PC-9 (cell line): Measurements from ENCODE around the gene FBXL17. TPM values are rescaled to one million over a fixed set of nuclear protein-coding genes. Genes with fewer than 3 reads are reported as not detected.

Experiments
- BruUV-seq: library from RNA; stranded (reverse); fragments of 400-500 nt; replicated peaks from 2 replicates; lab custom pipeline; 2021; lab: Mats Ljungman, UMichigan
- CTCF ChIA-PET: fragments of 300-600 bp; sonication (Branson Sonifier 250); formaldehyde crosslinking; loops from one replicate; lab custom pipeline; 2022; ENCODE audit warnings: antibody characterized with exemption; lab: Charles Lee
- POLR2A ChIA-PET: fragments of 300-600 bp; sonication (Branson Sonifier 250); formaldehyde crosslinking; loops from one replicate; lab custom pipeline; 2022; ENCODE audit warnings: antibody characterized with exemption; ENCODE audit not compliant: unreplicated experiment; lab: Charles Lee
- DNase-seq, 2 experiments: peaks; one replicate each; pipeline versions ENCODE4 v3.0.0 to v3.0.0-alpha.2; 2015 to 2022; ENCODE audit warnings: mixed read lengths in 1 of 2
- H2AFZ ChIP-seq: fragments of 200-600 bp; sonication (generic); 2 replicates; pipeline ENCODE4 v1.8.1; 2017; ENCODE audit warnings: antibody characterized with exemption
- H3F3A ChIP-seq: fragments of 200-600 bp; sonication (generic); 2 replicates; pipeline ENCODE4 v1.8.1; 2017; ENCODE audit warnings: antibody characterized with exemption, mild to moderate bottlenecking, low read depth; ENCODE audit not compliant: insufficient read depth
- H3K27ac ChIP-seq: fragments of 200-600 bp; sonication (generic); 2 replicates; pipeline ENCODE4 v1.6.1; 2016; ENCODE audit warnings: mixed run types
- H3K27me3 ChIP-seq: fragments of 200-600 bp; sonication (generic); 2 replicates; pipeline ENCODE4 v1.6.1; 2016; ENCODE audit warnings: low read depth, mixed run types; ENCODE audit not compliant: insufficient read depth
- H3K36me3 ChIP-seq: fragments of 200-600 bp; sonication (generic); 2 replicates; pipeline ENCODE4 v1.6.1; 2016; ENCODE audit warnings: low read depth, mixed run types
- H3K4me1 ChIP-seq: fragments of 200-600 bp; sonication (generic); replicated peaks from 2 replicates; pipeline ENCODE4 v1.6.1; 2016; ENCODE audit warnings: mixed run types; ENCODE audit not compliant: insufficient read depth
- H3K4me2 ChIP-seq: fragments of 200-600 bp; sonication (generic); 2 replicates; pipeline ENCODE4 v1.6.1; 2017; ENCODE audit warnings: mixed run types
- H3K4me3 ChIP-seq: fragments of 200-600 bp; sonication (generic); 2 replicates; pipeline ENCODE4 v1.6.1; 2016; ENCODE audit warnings: mixed run types
- H3K79me2 ChIP-seq: fragments of 200-600 bp; sonication (generic); 2 replicates; pipeline ENCODE4 v1.6.1; 2017; ENCODE audit warnings: low read depth, mixed run types
- H3K9me2 ChIP-seq: fragments of 200-600 bp; sonication (generic); 2 replicates; pipeline ENCODE4 v1.8.1; 2017; ENCODE audit warnings: mild to moderate bottlenecking; ENCODE audit not compliant: insufficient read depth
- H3K9me3 ChIP-seq: fragments of 200-600 bp; sonication (generic); 2 replicates; pipeline ENCODE4 v1.8.1; 2016; ENCODE audit warnings: low read depth; ENCODE audit not compliant: insufficient read depth
- H4K20me1 ChIP-seq: fragments of 200-600 bp; sonication (generic); 2 replicates; pipeline ENCODE4 v1.8.1; 2017; ENCODE audit not compliant: insufficient read depth
- EZH2 ChIP-seq: fragments of 200-600 bp; sonication (generic); IDR thresholded peaks from 2 replicates; pipeline ENCODE4 v1.8.0; 2017; ENCODE audit warnings: antibody characterized with exemption, low read depth
- intact Hi-C: fragments of 100-400 bp; cut with micrococcal nuclease; formaldehyde crosslinking; loops from one replicate; pipeline ENCODE4 v1.10.0; 2022; ENCODE audit not compliant: unreplicated experiment
- total RNA-seq: library from RNA; stranded (reverse); gene quantifications from 2 replicates; pipeline ENCODE4 v1.2.3, GENCODE V29; 2021
- TF ChIP-seq, protein P1 (sequence below): fragments of 200-600 bp; sonication (generic); conservative IDR thresholded peaks from 2 replicates; pipeline ENCODE4 v1.6.1; 2017; ENCODE audit warnings: mixed run types, antibody characterized with exemption, mild to moderate bottlenecking, moderate library complexity

The FBXL17 gene
- total RNA-seq, 1 experiment from 2014 or later = 19.5 TPM

DNA sequence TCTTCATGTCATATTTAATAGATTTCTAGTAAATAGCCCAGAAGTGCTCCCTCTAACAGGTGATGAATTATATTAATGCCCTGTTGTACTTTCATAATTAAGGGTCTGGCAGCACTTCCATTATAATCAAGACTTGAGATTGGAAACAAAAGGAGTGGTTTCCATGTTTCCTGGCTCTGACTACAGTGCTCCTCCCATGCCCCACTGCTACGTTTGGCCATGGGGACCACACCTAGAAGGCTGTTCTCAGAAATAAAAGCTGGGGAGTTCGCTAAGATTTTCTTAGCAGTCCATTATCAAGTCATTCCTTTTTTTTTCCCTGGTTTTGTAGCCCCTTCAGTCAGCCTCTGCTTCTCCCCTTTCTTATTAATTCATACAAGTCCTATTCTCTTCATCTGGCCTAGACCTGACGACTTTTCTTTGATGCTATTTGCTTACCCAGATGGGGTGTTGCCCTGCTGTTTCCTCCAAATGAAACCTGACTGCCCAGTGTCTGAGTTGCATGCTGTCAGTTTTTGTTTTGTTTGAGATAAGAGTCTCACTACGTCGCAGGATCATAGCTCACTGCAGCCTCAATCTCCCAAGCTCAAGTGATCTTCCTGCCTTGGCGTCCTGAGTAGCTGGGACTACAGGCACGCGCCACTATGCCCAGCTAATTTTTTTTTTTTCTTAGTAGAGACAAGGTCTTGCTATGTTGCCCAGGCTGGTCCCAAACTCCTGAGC, 399.0 kb downstream of the FBXL17 start:
- ChIA-PET CTCF (no interaction called here), POLR2A (no interaction called here)
- Histone ChIP-seq H3K4me3 (no peak overlapping the region), H3K36me3 (no peaks in the 10 kb centered on the region), H2AFZ (no peak overlapping the region), H4K20me1 (no peaks in the 10 kb centered on the region), H3K79me2 (no peaks in the 10 kb centered on the region), H3K4me1 (no peaks in the 10 kb centered on the region; the same call in 1 of the 2 replicates), H3K9me2 (no peaks in the 10 kb centered on the region), H3K27me3 (no peaks in the 10 kb centered on the region), H3K9me3 (no peaks in the 10 kb centered on the region), H3F3A (no peaks in the 10 kb centered on the region), H3K27ac (no peak overlapping the region), H3K4me2 (no peak overlapping the region)
- TF ChIP-seq, protein P1, sequence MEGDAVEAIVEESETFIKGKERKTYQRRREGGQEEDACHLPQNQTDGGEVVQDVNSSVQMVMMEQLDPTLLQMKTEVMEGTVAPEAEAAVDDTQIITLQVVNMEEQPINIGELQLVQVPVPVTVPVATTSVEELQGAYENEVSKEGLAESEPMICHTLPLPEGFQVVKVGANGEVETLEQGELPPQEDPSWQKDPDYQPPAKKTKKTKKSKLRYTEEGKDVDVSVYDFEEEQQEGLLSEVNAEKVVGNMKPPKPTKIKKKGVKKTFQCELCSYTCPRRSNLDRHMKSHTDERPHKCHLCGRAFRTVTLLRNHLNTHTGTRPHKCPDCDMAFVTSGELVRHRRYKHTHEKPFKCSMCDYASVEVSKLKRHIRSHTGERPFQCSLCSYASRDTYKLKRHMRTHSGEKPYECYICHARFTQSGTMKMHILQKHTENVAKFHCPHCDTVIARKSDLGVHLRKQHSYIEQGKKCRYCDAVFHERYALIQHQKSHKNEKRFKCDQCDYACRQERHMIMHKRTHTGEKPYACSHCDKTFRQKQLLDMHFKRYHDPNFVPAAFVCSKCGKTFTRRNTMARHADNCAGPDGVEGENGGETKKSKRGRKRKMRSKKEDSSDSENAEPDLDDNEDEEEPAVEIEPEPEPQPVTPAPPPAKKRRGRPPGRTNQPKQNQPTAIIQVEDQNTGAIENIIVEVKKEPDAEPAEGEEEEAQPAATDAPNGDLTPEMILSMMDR = no peak
- no peak for TF ChIP-seq EZH2
- DNase-seq = no peak
- no TSS peak for BruUV-seq
- intact Hi-C loops = no loop called here

DNA sequence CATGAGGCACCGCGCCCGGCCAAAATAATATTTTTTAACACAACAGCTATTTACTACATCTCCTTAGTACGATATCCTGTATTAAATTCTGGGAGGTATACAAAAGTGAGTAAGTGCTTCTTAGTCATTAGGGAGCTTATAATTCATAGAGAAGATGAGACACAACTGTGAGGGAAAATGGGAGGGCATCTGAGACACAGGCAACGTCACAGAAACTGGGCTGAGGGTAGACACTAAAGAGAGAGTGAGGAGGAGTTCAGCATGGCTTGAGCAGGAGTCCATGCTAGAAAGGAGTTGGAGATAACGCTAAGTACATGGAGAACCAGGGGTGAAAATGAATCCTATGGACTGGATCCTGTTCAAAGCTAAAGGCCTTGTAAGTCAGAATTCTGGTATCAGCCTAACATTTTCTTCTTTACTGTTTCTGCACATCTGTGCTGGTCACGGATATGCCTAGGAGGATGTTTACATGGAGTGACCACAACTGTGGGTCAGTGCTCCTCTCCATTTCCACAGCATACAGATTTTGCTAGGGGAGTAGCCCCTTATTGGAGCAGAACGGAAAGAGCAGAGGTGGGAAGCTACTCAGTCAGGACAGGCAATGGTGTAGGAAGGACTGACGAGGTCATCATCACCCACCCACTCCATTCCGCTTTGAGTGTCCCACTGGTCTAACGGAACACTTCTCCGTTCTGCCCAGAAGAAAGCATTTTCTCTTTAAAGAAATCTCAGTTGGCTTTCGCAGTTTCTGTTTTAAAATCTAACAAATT, 400.8 kb downstream of the FBXL17 start:
- intact Hi-C loops = no loop called here

DNA sequence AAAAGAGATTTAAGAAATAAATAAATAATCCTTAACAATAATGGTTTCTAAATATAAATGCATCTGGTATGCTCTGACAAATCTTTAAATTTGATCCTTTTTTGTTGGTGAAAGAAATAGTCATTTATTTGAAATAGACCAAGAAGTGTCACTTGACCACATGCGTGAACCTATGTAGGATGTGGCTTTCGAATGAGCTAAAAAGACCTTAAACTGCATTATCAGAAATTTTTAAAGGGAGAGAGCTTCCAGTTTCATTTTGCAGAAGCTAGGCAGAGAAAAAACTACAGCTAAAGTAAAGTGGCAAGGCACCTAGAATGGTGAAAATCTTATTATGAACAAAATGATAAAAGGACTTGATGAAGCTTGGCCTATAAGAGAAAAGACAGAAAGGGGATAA, 402.0 kb downstream of the FBXL17 start:
- H3K4me2 ChIP-seq = no peak overlapping the region
- CTCF ChIA-PET = no interaction called here
- no peaks in the 10 kb centered on the region for H3K79me2 ChIP-seq
- no peaks in the 10 kb centered on the region for H3K36me3 ChIP-seq
- BruUV-seq = no TSS peak
- no peaks in the 10 kb centered on the region for H3K27me3 ChIP-seq
- H2AFZ ChIP-seq = no peak overlapping the region
- POLR2A ChIA-PET = no interaction called here
- H3F3A ChIP-seq = no peaks in the 10 kb centered on the region
- H3K27ac ChIP-seq = no peak overlapping the region
- no peaks in the 10 kb centered on the region for H3K9me3 ChIP-seq
- H3K4me3 ChIP-seq = no peak overlapping the region
- H3K4me1 ChIP-seq = no peaks in the 10 kb centered on the region
- no peak for TF ChIP-seq EZH2
- TF ChIP-seq, protein P1 = no peak
- intact Hi-C loops = no loop called here
- DNase-seq = no peak
- H3K9me2 ChIP-seq = no peaks in the 10 kb centered on the region
- no peaks in the 10 kb centered on the region for H4K20me1 ChIP-seq

More for the DNA sequence above, 400.8 kb downstream of the FBXL17 start:
- no peak for DNase-seq
- H3F3A ChIP-seq = no peaks in the 10 kb centered on the region
- ChIA-PET CTCF (no interaction called here), POLR2A (no interaction called here)
- no peak overlapping the region for H3K4me3 ChIP-seq
- H2AFZ ChIP-seq = no peak overlapping the region
- no peaks in the 10 kb centered on the region for H3K79me2 ChIP-seq
- H3K4me2 ChIP-seq = no peak overlapping the region
- no TSS peak for BruUV-seq
- no peaks in the 10 kb centered on the region for H3K9me2 ChIP-seq
- TF ChIP-seq EZH2 = no peak
- TF ChIP-seq, protein P1 = no peak
- no peaks in the 10 kb centered on the region for H3K36me3 ChIP-seq
- no peaks in the 10 kb centered on the region for H4K20me1 ChIP-seq
- no peaks in the 10 kb centered on the region for H3K9me3 ChIP-seq
- no peak overlapping the region for H3K27ac ChIP-seq
- H3K27me3 ChIP-seq = no peaks in the 10 kb centered on the region
- H3K4me1 ChIP-seq = no peaks in the 10 kb centered on the region; the same call in 1 of the 2 replicates
